GM12872 (cell line): ENCODE data around the gene ZMYND8.

Source experiments
- CTCF ChIP-seq: IDR thresholded peaks from 3 replicates; pipeline ENCODE4 v1.5.1; 2011; ENCODE audit warnings: low read depth, mild to moderate bottlenecking, low read length, moderate library complexity; ENCODE audit not compliant: insufficient read depth

ZMYND8 gene

GRCh38 chr20:47271046-47271615, 85.4 kb downstream of the ZMYND8 start:
- no peak for TF ChIP-seq CTCF

- no peak for TF ChIP-seq CTCF
Measured at GRCh38 chr20:47269309-47270165, 87.0 kb downstream of the ZMYND8 start.

- TF ChIP-seq CTCF, result no peak
Measured at GRCh38 chr20:47267621-47268020, 88.9 kb downstream of the ZMYND8 start.

- no peak for TF ChIP-seq CTCF
Measured at GRCh38 chr20:47266847-47267515, 89.5 kb downstream of the ZMYND8 start.

- TF ChIP-seq CTCF, result no peak
Measured at GRCh38 chr20:47265984-47266383, 90.5 kb downstream of the ZMYND8 start.

- TF ChIP-seq CTCF, result no peak
Measured at GRCh38 chr20:47265214-47265613, 91.3 kb downstream of the ZMYND8 start.

- TF ChIP-seq CTCF, result no peak
Measured at GRCh38 chr20:47263465-47264084, 92.9 kb downstream of the ZMYND8 start.
